Measurements from ENCODE around the gene JMJD8.
A peak's percentile ranks its signal among the peaks of the same experiment; 100 is the strongest.

JMJD8 gene

GRCh38 chr16:648071-648780, 35.9 kb downstream of the JMJD8 start (continued):
- no peak for TF ChIP-seq ZNF280C (tag by site-specific recombination; IDR thresholded peaks at IDR 0.05)
- TF ChIP-seq BCL11A (tag by site-specific recombination; IDR thresholded peaks at IDR 0.05; ENCODE audit: low read depth) = peak; percentile 36; the same call in 1 of the 2 replicates
- no peak; the same call in 1 of the 2 replicates for TF ChIP-seq KLF8 (tag by site-specific recombination; IDR thresholded peaks at IDR 0.05)
- TF ChIP-seq BCL11B (tag by site-specific recombination; IDR thresholded peaks at IDR 0.05; ENCODE audit: low read depth) = peak; percentile 89
- no peak for TF ChIP-seq ZNF488 (tag by site-specific recombination; IDR thresholded peaks at IDR 0.05)
- TF ChIP-seq PBX3 (CRISPR knock-in tag; IDR thresholded peaks at IDR 0.05) = no peak
- no peak for TF ChIP-seq ZNF239 (tag by site-specific recombination; IDR thresholded peaks at IDR 0.05)
- TF ChIP-seq ZNF202 (tag by site-specific recombination; IDR thresholded peaks at IDR 0.05; ENCODE audit: borderline replicate concordance) = no peak
- no peak for TF ChIP-seq ZNF560 (tag by site-specific recombination; IDR thresholded peaks at IDR 0.05; ENCODE audit: borderline replicate concordance)
- no peak for TF ChIP-seq ZNF19 (tag by site-specific recombination; IDR thresholded peaks at IDR 0.05; ENCODE audit: low read depth)
- TF ChIP-seq ZNF140 (tag by site-specific recombination; IDR thresholded peaks at IDR 0.05) = no peak
- peak; percentile 36; the same call in 1 of the 2 replicates for TF ChIP-seq KLF10 (tag by site-specific recombination; IDR thresholded peaks at IDR 0.05)
- TF ChIP-seq ZNF621 (tag by site-specific recombination; IDR thresholded peaks at IDR 0.05) = no peak
- TF ChIP-seq ZNF132 (tag by site-specific recombination; IDR thresholded peaks at IDR 0.05; ENCODE audit: borderline replicate concordance) = no peak
- TF ChIP-seq ZNF530 (tag by site-specific recombination; IDR thresholded peaks at IDR 0.05; ENCODE audit: low read depth) = no peak
- TF ChIP-seq ZNF558 (tag by site-specific recombination; IDR thresholded peaks at IDR 0.05) = no peak
- peak; percentile 89 for TF ChIP-seq ZBTB8A (tag by site-specific recombination; IDR thresholded peaks at IDR 0.05)
- TF ChIP-seq MYNN (tag by site-specific recombination; IDR thresholded peaks at IDR 0.05; ENCODE audit: borderline replicate concordance) = no peak
- TF ChIP-seq ZNF555 (tag by site-specific recombination; conservative IDR thresholded peaks at IDR 0.05) = no peak
- no peak for TF ChIP-seq ZNF561 (tag by site-specific recombination; IDR thresholded peaks at IDR 0.05; ENCODE audit: borderline replicate concordance)
- no peak for TF ChIP-seq ZNF704 (tag by site-specific recombination; IDR thresholded peaks at IDR 0.05)
- TF ChIP-seq ZNF658 (tag by site-specific recombination; IDR thresholded peaks at IDR 0.05) = no peak
- no peak for TF ChIP-seq ZNF514 (tag by site-specific recombination; IDR thresholded peaks at IDR 0.05)

Data from HEK293 (cell line).